ENCODE measurements around the gene TIGD1. TPM values are rescaled to one million over a fixed set of nuclear protein-coding genes. Genes with fewer than 3 reads are reported as not detected.
"Not testable (repeated sequence)": the region's sequence is repeated elsewhere in the genome, so short reads cannot be mapped to it uniquely, and the experiment has no call there.

TIGD1 gene
- 2.9 TPM for polyA plus RNA-seq (2013, experiment 1 of 2; ENCODE audit: insufficient read length)
- 3.5 TPM for polyA plus RNA-seq (2013, experiment 2 of 2; ENCODE audit: insufficient read length)

DNA sequence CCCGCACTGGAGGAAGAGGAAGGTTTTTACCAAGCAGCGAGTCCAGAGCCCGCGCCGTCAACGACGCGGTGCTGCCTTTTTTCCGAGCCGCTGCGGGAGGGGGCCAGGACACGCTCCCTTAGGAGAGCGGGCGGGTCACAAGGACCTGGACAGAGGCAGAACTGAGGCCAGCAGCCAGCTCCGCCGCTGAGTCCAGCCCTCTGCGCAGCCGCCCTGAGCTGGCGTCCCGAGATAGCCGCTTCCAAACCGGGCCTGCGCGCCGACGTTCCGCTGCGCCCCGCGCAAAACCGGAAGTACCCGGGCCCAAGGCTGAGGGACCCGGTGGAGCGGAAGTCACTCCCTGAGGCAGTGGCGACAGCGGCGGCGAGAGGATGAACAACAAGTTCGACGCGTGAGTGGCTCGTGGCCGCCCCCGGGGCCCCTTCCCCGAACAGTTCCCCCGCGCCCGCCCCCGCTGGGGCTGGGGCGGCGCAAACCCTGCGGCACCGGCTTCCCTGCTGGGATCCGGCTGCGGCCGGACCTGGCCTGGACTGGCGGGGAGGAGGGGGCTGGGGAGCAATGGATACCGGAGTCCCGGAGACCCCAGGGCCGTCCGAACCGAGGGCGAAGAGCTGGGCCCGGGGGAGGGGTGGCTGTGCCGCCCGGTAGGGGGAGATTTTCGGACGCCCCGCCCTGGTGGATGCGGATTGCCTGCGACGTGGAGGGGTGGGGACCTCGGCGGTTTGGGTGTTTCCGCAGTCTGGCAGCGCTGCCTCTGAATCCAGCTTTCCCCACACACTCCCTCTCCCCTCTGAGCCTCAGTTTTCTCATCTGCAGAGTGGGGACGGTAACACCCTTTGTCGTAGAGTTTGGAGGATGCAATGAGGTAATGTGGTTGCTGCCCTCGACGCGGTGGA, at the start of gene TIGD1, which contains the start of gene EIF4E2:
Gene TIGD1 (minus strand): TSS at position 204 of the 896 bp plus-strand sequence. CDS start 675 bp downstream, outside the sequence.
Gene EIF4E2 (plus strand): TSS at position 336 of the 896 bp plus-strand sequence. CDS start 36 bp downstream, at position 372.
- DNase-seq, result peak; percentile 95

DNA sequence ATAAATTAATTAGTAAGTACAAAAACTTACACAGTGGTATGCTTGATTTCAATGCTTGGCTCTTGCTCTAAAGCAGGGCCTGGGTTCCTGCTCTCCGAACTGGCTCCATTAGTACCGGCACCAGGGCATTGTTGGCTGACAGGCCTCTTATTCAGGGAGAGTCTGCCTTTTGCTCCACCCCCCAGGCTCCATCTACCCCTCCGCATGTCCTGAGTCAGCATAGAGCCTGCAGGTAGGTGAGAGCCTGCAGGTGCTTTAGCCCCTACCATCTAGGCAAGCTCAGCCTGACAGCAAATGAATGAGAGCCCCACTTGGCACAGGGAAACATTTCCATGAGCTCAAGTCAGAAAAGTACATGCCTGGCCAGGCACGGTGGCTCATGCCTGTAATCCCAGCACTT, 47.9 kb upstream of the TIGD1 start:
- no peak for DNase-seq

DNA sequence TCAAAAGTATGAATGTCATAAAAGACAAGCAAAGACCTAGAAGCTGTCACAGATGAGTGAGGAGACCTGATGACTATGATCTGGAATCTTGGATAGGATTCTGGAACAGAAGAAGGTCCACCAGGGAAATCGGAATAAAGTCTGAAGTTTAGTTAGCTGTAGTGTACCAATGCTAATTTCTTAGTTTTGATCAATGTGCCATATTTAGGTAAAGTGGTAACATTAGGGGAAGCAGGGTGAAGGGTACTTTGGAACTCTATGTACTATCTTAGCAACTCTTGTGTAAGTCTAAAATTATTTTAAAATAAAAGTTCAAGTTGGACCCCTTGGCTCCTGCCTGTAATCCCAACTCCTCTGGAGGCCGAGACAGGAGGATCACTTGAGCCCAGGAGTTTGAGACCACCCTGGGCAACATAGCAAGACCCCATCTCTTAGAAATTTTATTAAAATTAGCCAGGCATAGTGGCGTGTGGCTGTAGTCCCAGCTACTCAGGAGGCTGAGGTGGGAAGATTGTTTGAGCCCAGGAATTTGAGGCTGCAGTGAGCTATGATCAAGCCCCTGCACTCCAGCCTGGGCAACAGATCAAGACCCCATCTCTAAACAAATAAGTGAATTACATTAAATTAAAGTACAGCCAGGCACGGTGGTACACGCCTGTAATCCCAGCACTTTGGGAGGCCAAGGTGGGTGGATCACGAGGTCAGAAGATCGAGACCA, 47.2 kb upstream of the TIGD1 start:
- no peak for DNase-seq

DNA sequence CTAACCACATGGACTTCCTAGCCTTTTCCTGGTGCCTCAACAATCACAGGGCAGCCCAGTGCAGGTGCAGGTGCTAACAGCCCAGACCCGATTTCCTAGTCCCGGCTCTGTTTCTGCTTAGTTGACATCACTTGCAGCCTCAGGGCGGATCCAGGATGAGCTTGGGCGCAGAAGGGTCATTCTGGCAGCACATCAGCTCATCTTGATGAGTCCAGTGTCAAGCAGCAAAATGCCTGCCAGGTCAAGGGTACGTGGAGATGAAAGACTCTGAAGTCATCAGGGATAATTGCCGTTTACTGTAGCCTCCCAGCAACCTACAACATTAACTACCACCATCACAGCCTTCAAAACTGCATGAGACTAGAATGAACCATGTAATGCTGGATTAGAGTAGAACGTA, 43.6 kb upstream of the TIGD1 start:
- no peak for DNase-seq

DNA sequence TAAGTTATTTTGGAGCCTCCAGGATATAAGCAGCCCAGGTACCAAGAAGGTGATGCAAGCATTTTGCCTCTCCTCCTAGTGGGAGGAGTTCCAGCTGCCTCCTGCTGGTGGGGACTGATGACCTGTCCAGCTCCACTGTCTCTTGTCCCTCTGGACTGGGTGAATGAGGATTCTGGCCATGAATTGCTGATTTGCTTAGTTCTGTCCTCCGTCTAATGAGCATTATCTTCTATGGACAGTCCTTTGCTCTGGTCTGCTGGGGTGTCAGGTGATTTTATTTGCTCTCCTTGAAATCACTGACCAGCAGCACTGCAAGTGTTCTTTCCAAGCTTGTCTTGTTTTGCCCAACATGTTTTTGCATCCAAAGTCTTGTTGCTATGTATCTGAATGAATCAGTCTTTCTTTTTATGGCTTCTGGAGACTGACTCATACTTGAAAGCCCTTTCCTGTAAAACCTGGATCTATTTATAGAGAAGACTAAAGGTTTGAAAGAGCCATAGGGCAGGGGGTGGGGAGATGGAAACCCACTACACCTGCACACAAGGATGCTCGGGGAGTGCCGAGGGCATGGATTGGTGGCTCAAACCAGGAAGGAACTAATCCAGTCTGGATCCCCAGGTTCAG, 42.5 kb upstream of the TIGD1 start:
- DNase-seq, result no peak

DNA sequence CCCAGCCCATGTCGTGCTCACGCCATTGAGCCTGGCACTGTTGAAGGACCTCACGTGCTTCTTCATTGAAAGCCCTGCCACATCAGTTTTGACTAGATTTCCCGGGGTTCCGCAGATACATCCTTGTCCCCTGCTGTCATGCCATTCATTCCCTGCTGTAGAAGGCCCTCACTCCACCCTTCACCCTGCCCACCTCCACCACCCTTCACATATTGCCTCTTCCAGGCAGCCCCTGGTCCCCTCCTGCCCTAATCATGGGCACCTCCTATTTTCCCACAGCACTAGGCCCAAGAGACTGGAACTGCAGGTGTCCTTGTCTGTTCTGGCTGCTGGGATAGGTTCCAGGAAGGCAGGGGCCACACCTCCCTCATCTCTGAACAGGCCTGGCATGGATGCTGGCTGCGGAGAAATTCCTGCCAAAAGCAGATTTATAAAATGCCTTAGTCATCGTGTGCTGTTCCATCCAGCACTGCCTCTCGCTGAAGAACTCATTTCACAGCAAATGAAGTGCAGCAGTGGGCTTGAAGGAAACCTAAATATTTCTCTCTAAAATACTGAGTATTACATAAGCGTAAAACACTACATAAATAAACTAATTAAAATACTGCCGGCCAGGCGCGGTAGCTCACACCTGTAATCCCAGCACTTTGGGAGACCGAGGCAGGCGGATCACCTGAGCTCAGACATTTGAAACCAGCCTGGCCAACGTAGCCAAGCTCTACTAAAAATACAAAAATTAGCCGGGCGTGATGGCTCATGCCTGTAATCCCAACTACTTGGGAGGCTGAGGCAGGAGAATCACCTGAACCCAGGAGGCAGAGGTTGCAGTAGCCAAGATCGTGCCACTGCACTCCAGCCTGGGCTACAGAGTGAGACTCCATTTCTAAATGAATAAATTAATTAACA, 38.6 kb upstream of the TIGD1 start:
- DNase-seq, result peak; percentile 42

DNA sequence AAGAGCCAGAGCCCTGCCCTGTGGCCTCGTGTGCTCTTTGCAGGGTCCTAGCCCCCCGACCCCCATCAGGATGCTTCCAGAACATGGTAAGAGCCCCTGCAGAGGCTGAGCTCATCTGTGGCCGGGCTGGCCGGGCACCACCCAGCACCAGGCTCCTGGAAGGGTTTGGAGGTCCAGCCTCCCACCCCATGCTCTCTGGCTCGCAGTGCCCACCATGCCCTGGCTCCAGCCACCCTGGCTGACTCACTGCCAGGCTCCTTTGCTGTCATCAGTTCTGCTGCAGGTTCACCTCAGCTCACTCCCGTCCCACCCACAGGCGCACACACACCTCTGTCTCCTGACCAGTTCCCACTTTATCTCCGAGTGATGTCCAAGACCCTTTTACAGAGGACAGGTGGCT, 37.7 kb upstream of the TIGD1 start:
- DNase-seq, result no peak

DNA sequence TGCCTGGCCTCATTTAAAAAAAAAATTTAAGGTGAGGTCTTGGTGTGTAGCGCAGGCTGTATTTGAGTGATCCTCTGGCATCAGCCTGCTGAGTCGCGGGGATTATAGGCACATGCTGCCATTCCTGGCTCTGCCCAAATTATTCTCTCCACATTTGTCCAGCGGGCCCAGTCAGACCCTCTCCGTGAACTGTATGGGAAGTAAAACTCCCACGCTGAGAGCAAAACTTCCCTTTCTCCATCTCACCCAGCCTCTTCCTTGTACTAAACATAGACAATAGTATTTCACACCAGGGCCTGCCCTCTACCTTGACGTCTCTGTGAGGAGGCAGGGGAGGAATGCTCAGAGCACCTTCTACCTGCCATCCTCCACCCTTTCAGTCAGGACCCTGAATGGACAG, 37.2 kb upstream of the TIGD1 start:
- DNase-seq, result no peak

DNA sequence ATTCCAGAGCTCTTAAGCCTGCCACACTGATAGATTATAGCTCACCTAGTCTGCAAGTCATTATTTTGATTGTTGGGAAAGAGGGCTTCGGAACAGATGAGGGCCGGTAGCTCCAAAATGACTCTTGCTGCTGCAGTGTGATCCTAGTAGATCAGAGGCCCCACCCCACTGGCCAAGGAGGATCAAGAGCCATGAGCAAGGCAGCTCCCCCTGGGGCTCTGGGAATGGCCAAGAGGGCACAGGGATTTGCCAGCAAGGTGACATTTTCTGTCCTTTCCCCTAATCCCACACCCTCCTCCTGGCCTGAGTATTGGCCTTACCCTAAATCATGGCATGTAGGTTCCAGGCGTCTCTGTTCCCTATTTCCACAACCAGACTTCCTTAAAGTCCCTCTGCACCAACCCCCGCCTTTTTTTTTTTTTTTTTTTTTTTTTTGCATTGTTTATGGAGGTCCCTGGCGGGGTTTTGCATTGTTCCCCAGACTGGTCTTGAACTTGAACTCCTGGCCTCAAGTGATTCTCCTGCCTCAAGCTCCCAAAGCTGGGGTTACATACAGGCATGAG, 36.7 kb upstream of the TIGD1 start:
- no peak for DNase-seq

DNA sequence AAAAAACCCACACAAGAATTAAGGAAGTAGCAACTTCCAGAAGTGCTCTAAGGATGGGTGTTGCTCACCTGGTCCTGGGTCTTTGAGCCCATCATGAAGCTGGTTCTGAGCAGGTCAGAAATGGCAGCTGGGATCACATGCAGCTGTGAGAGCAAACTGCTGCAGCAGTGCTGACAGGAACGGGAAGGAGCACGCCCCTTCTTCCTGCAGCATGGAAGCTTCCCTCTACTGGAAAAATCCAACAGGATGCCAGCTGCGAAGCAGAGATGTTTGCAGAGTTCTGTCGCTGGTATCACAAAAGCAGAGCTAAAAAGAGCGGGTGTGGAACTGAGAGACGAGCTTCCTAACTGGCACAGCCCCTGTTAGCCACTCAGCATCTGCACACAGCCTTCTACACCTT, 33.9 kb upstream of the TIGD1 start:
- DNase-seq, result no peak

DNA sequence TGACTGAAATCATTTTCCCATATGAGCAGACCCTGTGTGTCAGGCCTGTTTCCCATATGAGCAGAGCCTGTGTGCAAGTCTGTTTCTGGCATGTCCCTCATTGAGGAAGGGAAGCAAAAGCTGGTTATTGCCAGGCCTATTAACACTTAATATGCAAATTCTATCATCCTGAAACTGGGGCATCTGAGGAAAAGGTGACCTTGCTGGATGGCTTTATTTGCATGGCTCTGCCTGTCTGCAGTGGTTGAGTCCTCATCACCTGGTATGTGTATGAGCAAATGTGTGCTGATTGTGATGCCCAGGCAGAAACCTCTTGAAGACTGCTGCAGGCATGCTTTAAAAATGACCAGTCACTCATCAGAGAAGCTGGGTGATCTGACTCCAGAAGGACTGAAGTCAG, 31.4 kb upstream of the TIGD1 start:
- no peak for DNase-seq

DNA sequence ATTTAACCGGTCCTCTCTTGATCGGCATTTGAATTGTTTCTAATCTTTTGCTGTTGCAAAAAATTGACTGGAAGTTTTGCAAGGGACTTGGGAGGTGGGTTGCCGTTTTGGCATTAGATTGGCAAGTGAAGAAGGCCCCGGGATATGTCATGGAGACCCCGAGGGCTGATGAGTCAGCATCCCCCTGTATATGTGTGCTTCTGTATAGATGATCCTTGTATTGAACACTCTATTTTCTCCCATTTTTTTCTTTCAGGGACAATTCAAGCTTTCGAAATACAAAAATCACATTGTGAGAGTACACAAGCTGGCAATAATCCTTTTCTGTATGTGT, 30.3 kb upstream of the TIGD1 start:
- no peak for DNase-seq

DNA sequence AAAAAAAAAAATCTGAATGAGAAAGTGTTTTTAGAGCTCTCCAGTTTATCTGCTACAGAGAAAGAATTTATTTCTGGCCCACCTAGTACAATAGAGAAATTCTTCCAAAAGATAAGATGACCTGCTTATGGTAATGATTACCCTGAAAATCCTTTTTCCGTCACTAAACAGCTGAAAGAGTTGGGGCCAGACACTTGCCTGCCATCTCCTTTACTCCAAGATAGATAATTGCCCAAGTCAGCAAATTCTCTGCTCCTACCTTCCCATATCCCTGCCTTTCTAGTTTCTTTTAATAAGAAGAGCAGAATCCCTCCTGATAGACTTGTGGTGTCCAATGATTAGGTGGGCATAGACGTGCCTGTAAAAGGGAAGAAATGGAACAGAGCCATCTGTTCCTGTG, 28.3 kb upstream of the TIGD1 start:
- no peak for DNase-seq

DNA sequence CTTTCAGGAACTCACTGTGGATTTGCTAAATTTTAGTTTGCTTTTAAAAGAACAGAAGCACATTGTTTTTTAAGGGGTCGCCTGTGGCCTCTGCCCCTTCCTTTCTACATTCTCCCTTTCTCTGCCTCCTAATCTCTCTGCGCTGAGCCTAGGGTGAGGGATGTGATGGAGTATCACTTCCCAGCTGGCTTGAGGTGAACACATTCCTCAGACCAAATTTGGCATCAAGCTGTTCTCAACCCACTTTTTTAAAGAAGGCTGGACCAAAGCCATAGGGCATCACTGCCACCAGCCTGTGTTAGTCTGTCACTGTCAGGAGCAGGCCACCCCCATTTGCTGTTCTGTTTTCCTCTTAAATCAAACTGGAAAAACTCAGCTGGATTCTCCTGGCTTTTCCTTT, 27.5 kb upstream of the TIGD1 start:
- DNase-seq, result no peak

DNA sequence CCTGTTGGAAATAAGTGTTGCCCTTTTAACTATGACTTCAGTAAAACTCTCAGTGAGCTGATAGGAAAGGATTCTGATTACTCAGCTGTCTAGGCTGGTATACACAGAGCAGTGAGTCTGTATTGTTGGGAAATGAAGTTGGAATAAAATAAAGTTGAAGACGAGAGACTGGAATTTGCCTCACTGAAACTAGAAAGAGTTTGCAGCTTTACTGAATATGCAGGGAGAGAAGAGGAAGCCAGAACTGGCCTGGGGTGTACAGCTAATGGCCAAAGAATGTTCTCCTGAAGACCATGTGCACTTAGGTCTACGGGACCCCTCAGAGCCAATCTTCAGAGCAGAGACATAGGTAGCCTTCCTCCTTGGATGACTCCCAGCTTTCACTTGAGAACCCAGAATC, 26.6 kb upstream of the TIGD1 start:
- peak; percentile 10 for DNase-seq

DNA sequence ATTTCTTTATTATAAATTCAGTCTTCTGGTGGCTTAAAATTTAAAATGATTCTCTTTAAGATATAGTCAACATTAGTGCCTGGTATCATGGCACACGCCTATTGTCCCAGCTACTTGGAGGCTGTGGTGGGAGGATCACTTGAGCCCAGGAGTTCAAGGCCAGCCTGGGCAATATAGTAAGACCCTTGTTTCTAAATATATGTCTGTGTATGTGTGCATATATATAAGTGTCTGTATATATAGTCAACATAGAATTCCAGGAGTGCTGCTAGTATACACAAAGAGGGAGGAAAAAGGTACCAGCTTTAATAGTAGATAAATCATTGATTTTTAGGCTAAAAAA, 25.0 kb upstream of the TIGD1 start:
- no peak for DNase-seq

DNA sequence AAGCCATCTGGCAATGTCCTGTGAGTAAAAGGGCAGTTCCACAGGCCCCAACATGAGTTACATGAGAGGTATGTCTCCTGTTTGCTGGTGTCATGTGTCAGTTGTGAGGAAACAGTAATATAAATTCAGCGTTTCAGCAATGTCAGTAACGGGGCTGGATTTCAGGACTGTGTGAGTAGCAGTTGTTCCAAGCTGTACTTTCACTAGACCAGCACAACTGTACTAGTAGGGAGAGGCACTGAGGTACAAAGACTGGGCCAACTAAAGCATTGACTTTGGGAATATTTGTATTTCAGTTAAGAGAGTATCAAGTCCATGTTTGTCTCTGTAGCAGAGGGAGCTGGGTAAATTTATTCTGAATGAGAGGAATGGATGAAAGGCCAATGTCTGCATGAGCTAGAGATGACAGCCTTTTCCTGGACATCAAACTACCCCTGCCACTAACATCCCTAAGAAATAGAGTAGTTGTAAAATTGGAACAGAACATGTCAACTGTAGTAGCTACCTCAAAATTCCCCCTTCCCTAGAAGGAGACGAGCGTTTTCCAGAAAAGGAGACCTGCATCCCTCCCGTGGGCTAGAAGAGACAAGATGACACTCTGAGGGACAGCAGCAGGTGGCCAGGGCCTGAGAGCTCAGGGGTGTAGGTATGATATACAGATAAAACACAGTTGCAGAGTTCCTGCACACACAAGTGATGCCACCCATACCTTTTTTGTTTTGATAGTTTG, 24.5 kb upstream of the TIGD1 start:
- DNase-seq, result no peak

DNA sequence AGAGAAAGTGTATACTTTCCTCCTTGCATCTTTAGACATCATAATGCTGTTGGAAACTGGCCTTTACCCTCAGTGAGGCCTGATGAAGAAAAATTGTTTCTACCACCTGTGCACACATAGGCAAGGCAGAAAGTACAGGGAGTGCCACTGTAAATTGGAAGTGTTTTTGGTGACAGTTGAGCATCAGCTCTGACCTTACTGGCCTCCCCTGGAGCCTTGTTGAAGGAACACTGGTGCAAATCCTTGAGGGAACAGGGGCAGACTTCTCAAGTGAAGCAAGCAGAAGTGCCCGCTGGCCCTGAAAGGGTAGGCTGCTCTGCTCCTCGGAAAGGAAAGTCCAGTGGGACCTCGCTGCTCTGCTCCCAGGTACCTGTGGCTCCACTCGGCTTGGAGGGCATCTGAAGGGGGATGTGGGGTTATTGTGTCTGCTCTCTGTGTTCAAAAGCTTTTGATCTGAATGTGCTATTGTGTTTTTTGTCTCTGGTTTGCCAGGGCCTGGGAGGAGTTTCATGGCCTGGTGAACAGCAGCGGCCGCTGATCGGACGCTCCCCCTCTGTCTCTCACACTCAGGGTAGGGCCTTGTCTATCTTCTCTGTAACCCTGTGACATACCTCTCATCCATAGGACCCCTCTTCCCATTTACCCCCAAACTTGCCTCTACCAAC, 23.5 kb upstream of the TIGD1 start:
- no peak for DNase-seq

DNA sequence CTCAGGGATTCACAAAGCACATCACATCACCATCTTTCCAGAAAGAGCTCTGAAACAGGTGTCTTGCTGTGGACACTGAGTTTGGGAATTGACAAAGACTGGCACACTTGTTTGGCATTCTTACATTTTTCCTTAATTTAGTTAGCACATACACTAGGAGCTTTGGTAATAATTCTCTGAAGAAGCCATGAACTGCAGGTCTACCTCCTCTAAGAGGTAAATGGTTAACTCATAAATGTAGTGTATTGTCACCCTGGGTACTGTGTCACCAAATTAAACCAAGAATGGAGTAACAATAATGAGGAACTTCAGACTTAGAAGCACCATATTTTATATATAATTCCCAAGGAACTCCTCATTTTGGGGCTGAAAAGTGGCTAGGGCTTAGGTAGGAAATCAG, 22.7 kb upstream of the TIGD1 start:
- DNase-seq, result no peak

DNA sequence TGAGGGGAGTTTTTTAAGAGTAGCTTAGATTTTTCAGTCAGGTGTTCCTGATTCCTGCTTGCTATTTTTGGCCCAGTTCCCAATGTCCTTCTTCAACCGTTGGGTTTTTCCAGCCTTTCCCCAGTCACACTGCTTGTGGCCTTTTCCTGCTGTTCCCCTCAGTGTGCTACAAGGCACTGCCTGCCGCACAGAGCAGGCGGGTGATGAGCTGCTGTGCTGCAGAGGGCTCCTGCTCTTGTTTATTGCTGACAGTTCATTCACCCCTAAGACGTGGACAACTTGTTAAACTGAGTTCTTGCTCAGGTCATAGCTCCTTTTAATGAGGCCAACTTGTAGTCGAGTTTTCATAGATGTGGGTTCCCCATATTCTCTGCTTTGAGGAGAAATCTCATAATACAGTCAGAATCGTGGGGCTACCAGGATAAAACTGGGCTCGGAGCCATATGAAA, 20.7 kb upstream of the TIGD1 start:
- DNase-seq, result no peak

DNA sequence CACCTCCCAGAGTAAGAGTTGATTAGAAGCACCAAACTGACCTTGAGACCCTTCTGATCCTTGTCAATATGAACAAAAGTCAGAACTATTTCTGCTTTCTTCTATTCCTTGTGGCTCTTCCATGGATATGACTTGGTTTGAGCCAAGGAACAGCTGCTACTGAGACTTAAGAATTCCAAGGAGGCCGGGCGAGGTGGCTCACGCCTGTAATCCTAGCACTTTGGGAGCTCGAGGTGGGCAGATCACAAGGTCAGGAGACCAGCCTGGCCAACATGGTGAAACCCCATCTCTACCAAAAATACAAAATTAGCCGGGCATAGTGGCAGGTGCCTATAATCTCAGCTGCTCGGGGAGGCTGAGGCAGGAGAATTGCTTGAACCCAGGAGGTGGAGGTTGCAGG, 20.1 kb upstream of the TIGD1 start:
- not testable (repeated sequence) for DNase-seq

Data from fibroblast of skin of scalp (primary cell).